BJ (cell line): ENCODE measurements around the gene GUCY1A1. TPM values are rescaled to one million over a fixed set of nuclear protein-coding genes. Genes with fewer than 3 reads are reported as not detected.

ENCODE experiments used
- CTCF ChIA-PET: fragments of 350-600 bp; formaldehyde crosslinking; extraction: SDS; loops from one replicate; lab custom pipeline; 2021; ENCODE audit warnings: antibody characterized with exemption, inconsistent platforms; lab: Yijun Ruan, JAX
- POLR2A ChIA-PET: fragments of 300-600 bp; sonication (Branson Sonifier 250); formaldehyde crosslinking; extraction: SDS; loops from one replicate; lab custom pipeline; 2021; ENCODE audit warnings: antibody characterized with exemption; lab: Charles Lee
- DNase-seq: peaks from one replicate; pipeline ENCODE4 v3.0.0-alpha.2; 2011; ENCODE audit warnings: low read depth
- H3K27me3 ChIP-seq: 2 replicates; pipeline ENCODE4 v1.6.0; 2011; ENCODE audit warnings: low read length; ENCODE audit not compliant: control insufficient read depth, insufficient read depth
- H3K36me3 ChIP-seq: 2 replicates; pipeline ENCODE4 v1.5.1; 2011; ENCODE audit warnings: low read length; ENCODE audit not compliant: control insufficient read depth, insufficient read depth
- H3K4me3 ChIP-seq: 2 replicates; pipeline ENCODE4 v1.5.1; 2011; ENCODE audit warnings: low read depth, mild to moderate bottlenecking, control low read depth, low read length
- CTCF ChIP-seq: IDR thresholded peaks from 2 replicates; pipeline ENCODE4 v1.5.1; 2011; ENCODE audit warnings: low read depth, mild to moderate bottlenecking, control low read depth, inconsistent platforms, low read length, moderate library complexity; ENCODE audit not compliant: insufficient read depth
- polyA plus RNA-seq: library from polyadenylated mRNA; depleted of rRNA; stranded (reverse); fragments of >200 nt; gene quantifications from 2 replicates; pipeline ENCODE4 v1.2.3, GENCODE V29; 2011

The GUCY1A1 gene
- polyA plus RNA-seq, 1 experiment: 0.23 TPM

GRCh38 chr4:155668707-155669220 lies 2.1 kb downstream of the GUCY1A1 start:
- ChIA-PET CTCF (no interaction called here), POLR2A (no interaction called here)
- H3K4me3 ChIP-seq: no peak overlapping the region
- TF ChIP-seq CTCF: no peak
- peaks cover 8% of the 10 kb centered on the region for H3K27me3 ChIP-seq
- no peak for DNase-seq
- no peaks in the 10 kb centered on the region for H3K36me3 ChIP-seq

GRCh38 chr4:155672342-155672741 lies 5.7 kb downstream of the GUCY1A1 start:
- no peak for DNase-seq
- H3K4me3 ChIP-seq: no peak overlapping the region
- ChIA-PET POLR2A (no interaction called here), CTCF (no interaction called here)
- no peaks in the 10 kb centered on the region for H3K36me3 ChIP-seq
- H3K27me3 ChIP-seq: 0 out of 2 replicates have a peak, but pooled peaks cover 1% of the 10 kb centered on the region
- no peak for TF ChIP-seq CTCF

GRCh38 chr4:155673453-155673979 lies 6.9 kb downstream of the GUCY1A1 start:
- no peaks in the 10 kb centered on the region for H3K36me3 ChIP-seq
- POLR2A ChIA-PET: no interaction called here
- DNase-seq: no peak
- no peaks in the 10 kb centered on the region for H3K27me3 ChIP-seq
- CTCF ChIA-PET: no interaction called here
- H3K4me3 ChIP-seq: no peak overlapping the region
- no peak for TF ChIP-seq CTCF

GRCh38 chr4:155674669-155675071 lies 8.0 kb downstream of the GUCY1A1 start:
- no peak for DNase-seq
- ChIA-PET CTCF (no interaction called here), POLR2A (no interaction called here)
- Histone ChIP-seq H3K4me3 (no peak overlapping the region), H3K27me3 (no peaks in the 10 kb centered on the region), H3K36me3 (no peaks in the 10 kb centered on the region)
- no peak for TF ChIP-seq CTCF

GRCh38 chr4:155675709-155676429 lies 9.2 kb downstream of the GUCY1A1 start:
- Histone ChIP-seq H3K36me3 (no peaks in the 10 kb centered on the region), H3K27me3 (no peaks in the 10 kb centered on the region), H3K4me3 (no peak overlapping the region)
- DNase-seq: no peak
- no peak for TF ChIP-seq CTCF
- ChIA-PET POLR2A (no interaction called here), CTCF (no interaction called here)
